ENCODE results near the gene SLC35G1. TPM values are rescaled to one million over a fixed set of nuclear protein-coding genes. Genes with fewer than 3 reads are reported as not detected.

SLC35G1 gene
- total and polyA plus RNA-seq, 4 experiments from 2014 or later: 5.0 to 7.3 (median 5.8) TPM

DNA sequence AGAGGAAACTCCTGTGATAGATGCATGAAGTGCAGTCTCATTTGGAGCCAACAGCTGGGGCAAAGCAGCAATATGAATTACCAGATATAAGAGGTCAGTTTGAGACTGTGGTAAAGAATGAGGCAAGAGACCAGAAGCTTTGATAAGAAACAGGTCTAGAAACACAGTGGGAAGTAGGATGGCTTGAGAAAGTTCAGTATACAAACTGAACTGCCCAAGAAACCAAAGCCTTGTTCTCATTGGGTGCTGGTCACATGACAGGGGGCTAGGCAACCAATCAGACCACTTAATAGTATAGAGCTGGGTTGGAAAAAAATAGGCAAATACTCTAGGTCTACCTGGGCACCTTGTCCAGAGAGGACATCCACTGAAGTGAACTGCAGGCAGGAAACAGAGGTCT lies 53.7 kb downstream of the SLC35G1 start:
- Mint-ChIP-seq H3K9me3 (peaks cover 0 to 1% (median 0%) of the 10 kb centered on the region in 8 donors), H3K27ac (no peak overlapping the region), H3K36me3 (peaks cover 0 to 4% of the 10 kb centered on the region in 2 donors), H3K4me1 (no peaks in the 10 kb centered on the region), H3K27me3 (no peaks in the 10 kb centered on the region), H3K4me3 (no peak overlapping the region)
- no peaks in the 10 kb centered on the region for H3K9me3 ChIP-seq (ENCODE audit: control insufficient read depth in 1 of 2, low read length in 2 of 2)
- H3K27me3 ChIP-seq (ENCODE audit: insufficient read depth, low read length): no peaks in the 10 kb centered on the region
- no peaks in the 10 kb centered on the region for H3K4me1 ChIP-seq (ENCODE audit: insufficient read depth, low read length)
- no peak overlapping the region for H3K4me3 ChIP-seq (ENCODE audit: low read length in 2 of 2)
- no peak overlapping the region for H3K27ac ChIP-seq (ENCODE audit: low read depth, low read length)
- intact Hi-C loops (cut with micrococcal nuclease): no loop called here
- no peak for DNase-seq
- CTCF ChIA-PET (ENCODE audit: partially characterized antibody): no interaction called here
- H3K36me3 ChIP-seq (ENCODE audit: insufficient read depth, low read length): no peaks in the 10 kb centered on the region
- POLR2A ChIA-PET (ENCODE audit: partially characterized antibody): no interaction called here

- intact Hi-C loops (cut with micrococcal nuclease): no loop called here
- no peaks in the 10 kb centered on the region for H3K4me1 Mint-ChIP-seq
These were observed 58.1 kb downstream of the SLC35G1 start for GRCh38 chr10:93951905-93952304.

More at GRCh38 chr10:93951905-93952304, 58.1 kb downstream of the SLC35G1 start:
- Mint-ChIP-seq H3K27ac (no peak overlapping the region), H3K4me3 (no peak overlapping the region), H3K9me3 (no peaks in the 10 kb centered on the region), H3K36me3 (peaks cover 0 to 8% of the 10 kb centered on the region in 2 donors), H3K27me3 (no peaks in the 10 kb centered on the region)
- H3K4me1 ChIP-seq (ENCODE audit: insufficient read depth, low read length): no peaks in the 10 kb centered on the region
- H3K9me3 ChIP-seq (ENCODE audit: control insufficient read depth in 1 of 2, low read length in 2 of 2): no peaks in the 10 kb centered on the region
- no peaks in the 10 kb centered on the region for H3K36me3 ChIP-seq (ENCODE audit: insufficient read depth, low read length)
- ChIA-PET CTCF (ENCODE audit: partially characterized antibody) (no interaction called here), POLR2A (ENCODE audit: partially characterized antibody) (no interaction called here)
- H3K27me3 ChIP-seq (ENCODE audit: insufficient read depth, low read length): no peaks in the 10 kb centered on the region
- no peak for DNase-seq
- no peak overlapping the region for H3K4me3 ChIP-seq (ENCODE audit: low read length in 2 of 2)
- H3K27ac ChIP-seq (ENCODE audit: low read depth, low read length): no peak overlapping the region

Other genes starting within 250 kb of the SLC35G1 start
- 10 to 100 TPM; 21.6 to 32.5 TPM for gene FRA10AC1, start 191.4 kb upstream of the SLC35G1 start, total RNA-seq
- gene FRA10AC1, start 191.4 kb upstream of the SLC35G1 start, polyA plus RNA-seq: 1 to 10 TPM; 7.1 to 8.6 TPM
- not detected for gene LGI1, start 136.0 kb upstream of the SLC35G1 start, total RNA-seq
- not detected for gene LGI1, start 136.0 kb upstream of the SLC35G1 start, polyA plus RNA-seq
- gene PLCE1, start 100.0 kb downstream of the SLC35G1 start, total RNA-seq: not detected
- gene PLCE1, start 100.0 kb downstream of the SLC35G1 start, polyA plus RNA-seq: under 1 TPM; 0.07 to 0.20 TPM

Data from CD4-positive, alpha-beta memory T cell (primary cell).